ENCODE data around the gene EGFR. TPM values are rescaled to one million over a fixed set of nuclear protein-coding genes. Genes with fewer than 3 reads are reported as not detected.

The EGFR gene
- polyA plus RNA-seq, 1 of the 3 experiments (the other 2 are of a cell fraction) = 37.6 TPM

DNA sequence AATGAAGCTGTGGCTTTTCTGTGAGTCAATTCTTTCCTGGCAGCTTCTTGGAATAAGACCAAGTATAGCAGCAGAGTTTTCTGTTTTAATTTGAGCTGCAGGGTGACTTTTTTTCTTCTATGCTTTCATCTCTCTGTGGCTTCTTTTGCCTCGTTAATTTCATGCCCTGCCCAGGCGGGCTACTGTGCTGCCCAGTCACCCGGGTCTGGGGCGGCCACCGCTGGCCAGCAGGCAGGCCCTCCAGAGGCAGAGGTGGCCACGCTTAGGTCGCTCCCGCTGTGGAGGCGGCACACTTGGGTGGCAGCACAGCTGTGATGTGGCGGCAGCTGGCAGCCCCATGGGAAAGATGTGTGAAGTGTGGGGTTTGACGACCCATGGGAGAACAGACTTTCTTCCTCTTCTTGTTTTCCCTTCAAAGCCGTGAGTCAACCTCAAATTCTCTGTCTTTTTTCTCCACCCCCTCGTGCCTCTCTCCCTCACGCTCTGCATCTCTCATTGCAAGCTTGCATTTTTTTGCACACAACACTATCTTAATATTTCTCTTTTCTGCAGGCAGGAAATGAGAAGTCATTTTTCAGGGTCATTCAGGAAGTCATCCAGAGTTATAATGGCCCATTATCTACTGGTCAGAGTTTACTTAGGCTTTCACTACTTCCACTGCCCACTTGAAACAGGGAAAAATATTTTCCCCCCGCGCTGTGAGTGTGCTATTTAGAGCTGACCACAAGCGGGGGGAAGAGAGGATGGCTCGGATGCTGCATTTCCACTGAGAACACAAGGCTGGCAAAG is 67.8 kb downstream of the EGFR start (continued):
- TF ChIP-seq, protein P1, sequence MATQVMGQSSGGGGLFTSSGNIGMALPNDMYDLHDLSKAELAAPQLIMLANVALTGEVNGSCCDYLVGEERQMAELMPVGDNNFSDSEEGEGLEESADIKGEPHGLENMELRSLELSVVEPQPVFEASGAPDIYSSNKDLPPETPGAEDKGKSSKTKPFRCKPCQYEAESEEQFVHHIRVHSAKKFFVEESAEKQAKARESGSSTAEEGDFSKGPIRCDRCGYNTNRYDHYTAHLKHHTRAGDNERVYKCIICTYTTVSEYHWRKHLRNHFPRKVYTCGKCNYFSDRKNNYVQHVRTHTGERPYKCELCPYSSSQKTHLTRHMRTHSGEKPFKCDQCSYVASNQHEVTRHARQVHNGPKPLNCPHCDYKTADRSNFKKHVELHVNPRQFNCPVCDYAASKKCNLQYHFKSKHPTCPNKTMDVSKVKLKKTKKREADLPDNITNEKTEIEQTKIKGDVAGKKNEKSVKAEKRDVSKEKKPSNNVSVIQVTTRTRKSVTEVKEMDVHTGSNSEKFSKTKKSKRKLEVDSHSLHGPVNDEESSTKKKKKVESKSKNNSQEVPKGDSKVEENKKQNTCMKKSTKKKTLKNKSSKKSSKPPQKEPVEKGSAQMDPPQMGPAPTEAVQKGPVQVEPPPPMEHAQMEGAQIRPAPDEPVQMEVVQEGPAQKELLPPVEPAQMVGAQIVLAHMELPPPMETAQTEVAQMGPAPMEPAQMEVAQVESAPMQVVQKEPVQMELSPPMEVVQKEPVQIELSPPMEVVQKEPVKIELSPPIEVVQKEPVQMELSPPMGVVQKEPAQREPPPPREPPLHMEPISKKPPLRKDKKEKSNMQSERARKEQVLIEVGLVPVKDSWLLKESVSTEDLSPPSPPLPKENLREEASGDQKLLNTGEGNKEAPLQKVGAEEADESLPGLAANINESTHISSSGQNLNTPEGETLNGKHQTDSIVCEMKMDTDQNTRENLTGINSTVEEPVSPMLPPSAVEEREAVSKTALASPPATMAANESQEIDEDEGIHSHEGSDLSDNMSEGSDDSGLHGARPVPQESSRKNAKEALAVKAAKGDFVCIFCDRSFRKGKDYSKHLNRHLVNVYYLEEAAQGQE (IDR thresholded peaks at IDR 0.05; ENCODE audit: low read depth, low read length) = 0 out of 2 replicates have a peak, but pooled peaks have one; percentile 8
- TF ChIP-seq, protein P2, sequence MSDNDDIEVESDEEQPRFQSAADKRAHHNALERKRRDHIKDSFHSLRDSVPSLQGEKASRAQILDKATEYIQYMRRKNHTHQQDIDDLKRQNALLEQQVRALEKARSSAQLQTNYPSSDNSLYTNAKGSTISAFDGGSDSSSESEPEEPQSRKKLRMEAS (IDR thresholded peaks at IDR 0.05; ENCODE audit: low read depth) = peak; percentile 83; the same call in 1 of the 2 replicates

DNA sequence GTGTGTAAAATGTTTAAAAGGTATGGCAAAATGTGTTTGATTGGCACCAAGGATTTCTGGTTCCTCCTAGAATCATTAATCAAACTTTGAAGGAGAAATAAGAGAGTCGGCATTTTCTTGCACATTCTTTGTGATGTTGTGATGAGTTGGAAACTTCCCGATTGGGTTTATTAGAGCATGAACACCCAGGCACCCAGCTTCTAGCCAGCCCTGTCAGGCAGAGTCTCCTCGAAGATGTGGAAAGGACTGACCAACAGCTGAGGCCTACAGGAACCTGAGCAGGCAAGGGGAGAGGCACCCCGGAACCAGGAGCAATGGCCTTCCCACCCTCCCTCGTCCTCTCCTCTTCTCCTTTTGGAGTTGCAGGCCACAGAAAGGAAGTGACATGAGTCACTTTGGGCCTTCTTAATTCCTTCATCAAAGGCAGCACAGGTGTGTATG is 68.7 kb downstream of the EGFR start:
- WGBS (ENCODE audit: low lambda C conversion rate) = 94% methylated on average over 5 of the region's 5 CpGs
- no peak for TF ChIP-seq RXRA (IDR thresholded peaks at IDR 0.05; ENCODE audit: borderline replicate concordance, low read depth)
- no peak for TF ChIP-seq FOSL2 (IDR thresholded peaks at IDR 0.05; ENCODE audit: borderline replicate concordance, low read depth)
- TF ChIP-seq ELF1 (IDR thresholded peaks at IDR 0.05) = no peak
- no peak for TF ChIP-seq TAF1 (IDR thresholded peaks at IDR 0.05; ENCODE audit: borderline replicate concordance, low read depth, low read length)
- no peak for TF ChIP-seq SIN3A (IDR thresholded peaks at IDR 0.05; ENCODE audit: borderline replicate concordance, low read depth, low read length)
- TF ChIP-seq, protein P3, sequence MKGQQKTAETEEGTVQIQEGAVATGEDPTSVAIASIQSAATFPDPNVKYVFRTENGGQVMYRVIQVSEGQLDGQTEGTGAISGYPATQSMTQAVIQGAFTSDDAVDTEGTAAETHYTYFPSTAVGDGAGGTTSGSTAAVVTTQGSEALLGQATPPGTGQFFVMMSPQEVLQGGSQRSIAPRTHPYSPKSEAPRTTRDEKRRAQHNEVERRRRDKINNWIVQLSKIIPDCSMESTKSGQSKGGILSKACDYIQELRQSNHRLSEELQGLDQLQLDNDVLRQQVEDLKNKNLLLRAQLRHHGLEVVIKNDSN (IDR thresholded peaks at IDR 0.05; ENCODE audit: borderline replicate concordance, low read depth) = no peak
- no peak for TF ChIP-seq YY1 (IDR thresholded peaks at IDR 0.05; ENCODE audit: low read depth)
- no peak for TF ChIP-seq MXI1 (IDR thresholded peaks at IDR 0.05; ENCODE audit: low read depth, low read length)
- TF ChIP-seq NRF1 (IDR thresholded peaks at IDR 0.05; ENCODE audit: low read depth, low read length) = no peak
- no peak for TF ChIP-seq EP300 (IDR thresholded peaks at IDR 0.05; ENCODE audit: borderline replicate concordance in 1 of 2, low read depth in 1 of 2, low read length in 1 of 2)
- TF ChIP-seq NFIC (IDR thresholded peaks at IDR 0.05; ENCODE audit: borderline replicate concordance) = no peak
- no peak for TF ChIP-seq RCOR1 (IDR thresholded peaks at IDR 0.05; ENCODE audit: low read length)
- TF ChIP-seq CHD2 (IDR thresholded peaks at IDR 0.05; ENCODE audit: low read length, partially characterized antibody) = no peak
- TF ChIP-seq FOXJ3 (CRISPR knock-in tag; IDR thresholded peaks at IDR 0.05) = no peak
- TF ChIP-seq, protein P2 (IDR thresholded peaks at IDR 0.05; ENCODE audit: low read depth) = no peak
- no peak for TF ChIP-seq SMC3 (IDR thresholded peaks at IDR 0.05; ENCODE audit: low read depth, low read length)
- no peak for TF ChIP-seq EZH2phosphoT487 (IDR thresholded peaks at IDR 0.05; ENCODE audit: borderline replicate concordance, low read depth)
- TF ChIP-seq, protein P4, sequence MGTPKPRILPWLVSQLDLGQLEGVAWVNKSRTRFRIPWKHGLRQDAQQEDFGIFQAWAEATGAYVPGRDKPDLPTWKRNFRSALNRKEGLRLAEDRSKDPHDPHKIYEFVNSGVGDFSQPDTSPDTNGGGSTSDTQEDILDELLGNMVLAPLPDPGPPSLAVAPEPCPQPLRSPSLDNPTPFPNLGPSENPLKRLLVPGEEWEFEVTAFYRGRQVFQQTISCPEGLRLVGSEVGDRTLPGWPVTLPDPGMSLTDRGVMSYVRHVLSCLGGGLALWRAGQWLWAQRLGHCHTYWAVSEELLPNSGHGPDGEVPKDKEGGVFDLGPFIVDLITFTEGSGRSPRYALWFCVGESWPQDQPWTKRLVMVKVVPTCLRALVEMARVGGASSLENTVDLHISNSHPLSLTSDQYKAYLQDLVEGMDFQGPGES (IDR thresholded peaks at IDR 0.05; ENCODE audit: low read depth, low read length) = no peak; the same call in 1 of the 2 replicates
- TF ChIP-seq GATA2 (CRISPR knock-in tag; IDR thresholded peaks at IDR 0.05) = no peak
- peaks cover 45 to 59% of the 10 kb centered on the region in 2 experiments for H3K4me1 ChIP-seq (ENCODE audit: control insufficient read depth in 1 of 2, insufficient read depth in 2 of 2, low read depth in 1 of 2, low read length in 1 of 2)
- peaks cover 50% of the 10 kb centered on the region for H3F3A ChIP-seq (replicated peaks; ENCODE audit: insufficient read depth)
- ChIA-PET POLR2A (no interaction called here), CTCF (interaction anchor here (1.4 to 4.5 kb wide), 2 partner anchors 26 to 167 kb away, joined by 4 to 35 read pairs; no protein-coding TSS in a partner anchor)
- no peaks in the 10 kb centered on the region for H3K9me2 ChIP-seq
- peaks cover 0 to 26% of the 10 kb centered on the region in 2 experiments for H3K36me3 ChIP-seq (replicated peaks in 1 of 2; ENCODE audit: control insufficient read depth in 1 of 2, insufficient read depth in 2 of 2, low read length in 1 of 2)
- H4K20me1 ChIP-seq (ENCODE audit: insufficient read depth) = peaks cover 11% of the 10 kb centered on the region; the same call in 1 of the 2 replicates
- peak overlapping the region; percentile 91 to 99 for H3K27ac ChIP-seq (ENCODE audit: low read depth in 2 of 2, low read length in 1 of 2)
- peaks cover 84% of the 10 kb centered on the region for H3K79me2 ChIP-seq (ENCODE audit: insufficient read depth)
- no peak overlapping the region for H2AFZ ChIP-seq (ENCODE audit: low read depth)
- no peaks in the 10 kb centered on the region for H3K9me3 ChIP-seq
- H3K4me3 ChIP-seq (ENCODE audit: low read depth in 2 of 2, low read length in 1 of 2) = peak overlapping the region in 1 of 2 experiments; percentile 62; a peak in 2 of 4 replicates
- DNase-seq = no peak
- H3K9ac ChIP-seq = peak overlapping the region; percentile 77; the same call in 1 of the 2 replicates
- H3K4me2 ChIP-seq = peak overlapping the region; percentile 88
- H3K27me3 ChIP-seq (ENCODE audit: insufficient read depth) = no peaks in the 10 kb centered on the region

Data from SK-N-SH (cell line).